ENCODE results near the gene KLF11.

GRCh38 chr2:10048501-10049171, 5.3 kb downstream of the KLF11 start:
- TF ChIP-seq, protein P1, sequence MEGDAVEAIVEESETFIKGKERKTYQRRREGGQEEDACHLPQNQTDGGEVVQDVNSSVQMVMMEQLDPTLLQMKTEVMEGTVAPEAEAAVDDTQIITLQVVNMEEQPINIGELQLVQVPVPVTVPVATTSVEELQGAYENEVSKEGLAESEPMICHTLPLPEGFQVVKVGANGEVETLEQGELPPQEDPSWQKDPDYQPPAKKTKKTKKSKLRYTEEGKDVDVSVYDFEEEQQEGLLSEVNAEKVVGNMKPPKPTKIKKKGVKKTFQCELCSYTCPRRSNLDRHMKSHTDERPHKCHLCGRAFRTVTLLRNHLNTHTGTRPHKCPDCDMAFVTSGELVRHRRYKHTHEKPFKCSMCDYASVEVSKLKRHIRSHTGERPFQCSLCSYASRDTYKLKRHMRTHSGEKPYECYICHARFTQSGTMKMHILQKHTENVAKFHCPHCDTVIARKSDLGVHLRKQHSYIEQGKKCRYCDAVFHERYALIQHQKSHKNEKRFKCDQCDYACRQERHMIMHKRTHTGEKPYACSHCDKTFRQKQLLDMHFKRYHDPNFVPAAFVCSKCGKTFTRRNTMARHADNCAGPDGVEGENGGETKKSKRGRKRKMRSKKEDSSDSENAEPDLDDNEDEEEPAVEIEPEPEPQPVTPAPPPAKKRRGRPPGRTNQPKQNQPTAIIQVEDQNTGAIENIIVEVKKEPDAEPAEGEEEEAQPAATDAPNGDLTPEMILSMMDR (IDR thresholded peaks at IDR 0.05) = peak; percentile 43 to 77 (median 65)
- TF ChIP-seq POLR2A (IDR thresholded peaks at IDR 0.05) = no peak
